Effector CD4-positive, alpha-beta T cell (primary cell): ENCODE data around the gene PRDM9.

ENCODE experiments used
- DNase-seq: peaks from one replicate; pipeline ENCODE4 v3.0.0-alpha.2; 2020

The PRDM9 gene

GRCh38 chr5:23528677-23529076 is 21.3 kb downstream of the PRDM9 start:
- no peak for DNase-seq

- no peak for DNase-seq
These were observed 23.2 kb downstream of the PRDM9 start for GRCh38 chr5:23530571-23530970.

- no peak for DNase-seq
These were observed 63.6 kb downstream of the PRDM9 start for GRCh38 chr5:23571059-23571458.
